ENCODE results near the gene HES3. TPM values are rescaled to one million over a fixed set of nuclear protein-coding genes. Genes with fewer than 3 reads are reported as not detected.

Gene HES3
- polyA plus RNA-seq, 1 of the 3 experiments (the other 2 are of a cell fraction), result not detected

DNA sequence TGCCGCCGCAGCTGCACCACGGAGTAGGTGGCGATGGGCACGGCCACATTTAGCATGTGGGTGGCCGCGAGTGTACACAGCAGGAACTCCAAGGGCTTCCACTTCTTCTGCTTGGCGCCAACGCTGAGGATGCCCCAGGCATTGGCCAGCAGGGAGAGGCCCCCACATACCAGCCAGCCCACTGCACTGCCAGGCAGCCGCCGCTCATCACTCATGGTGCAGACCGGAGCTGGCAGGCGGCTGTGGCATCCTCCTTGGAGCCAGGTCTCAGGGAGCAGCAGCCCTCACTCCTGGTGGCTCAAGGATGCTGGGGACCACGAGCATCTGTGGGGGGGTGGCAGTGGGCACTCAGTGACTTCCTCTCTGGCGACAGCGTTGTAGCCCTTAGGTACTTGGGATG lies 10.7 kb downstream of the HES3 start:
- Histone ChIP-seq H3K4me1 (ENCODE audit: control insufficient read depth in 1 of 2, insufficient read depth in 2 of 2, low read depth in 1 of 2, low read length in 1 of 2) (peaks cover 0 to 3% of the 10 kb centered on the region in 2 experiments; a peak in 1 of 4 replicates), H2AFZ (ENCODE audit: low read depth) (no peak overlapping the region), H3K9me3 (no peaks in the 10 kb centered on the region), H3K27ac (ENCODE audit: low read depth in 2 of 2, low read length in 1 of 2) (no peak overlapping the region), H3K79me2 (ENCODE audit: insufficient read depth) (no peaks in the 10 kb centered on the region), H3K27me3 (ENCODE audit: insufficient read depth) (no peaks in the 10 kb centered on the region), H4K20me1 (ENCODE audit: insufficient read depth) (no peaks in the 10 kb centered on the region), H3K36me3 (replicated peaks in 1 of 2; ENCODE audit: control insufficient read depth in 1 of 2, insufficient read depth in 2 of 2, low read length in 1 of 2) (no peaks in the 10 kb centered on the region), H3K4me3 (ENCODE audit: low read depth in 2 of 2, low read length in 1 of 2) (no peak overlapping the region), H3K9me2 (no peaks in the 10 kb centered on the region), H3K4me2 (no peak overlapping the region), H3K9ac (no peak overlapping the region), H3F3A (replicated peaks; ENCODE audit: insufficient read depth) (no peaks in the 10 kb centered on the region)
- no peak for DNase-seq
- TF ChIP-seq JUND (IDR thresholded peaks at IDR 0.05), result no peak
- TF ChIP-seq, protein P1, sequence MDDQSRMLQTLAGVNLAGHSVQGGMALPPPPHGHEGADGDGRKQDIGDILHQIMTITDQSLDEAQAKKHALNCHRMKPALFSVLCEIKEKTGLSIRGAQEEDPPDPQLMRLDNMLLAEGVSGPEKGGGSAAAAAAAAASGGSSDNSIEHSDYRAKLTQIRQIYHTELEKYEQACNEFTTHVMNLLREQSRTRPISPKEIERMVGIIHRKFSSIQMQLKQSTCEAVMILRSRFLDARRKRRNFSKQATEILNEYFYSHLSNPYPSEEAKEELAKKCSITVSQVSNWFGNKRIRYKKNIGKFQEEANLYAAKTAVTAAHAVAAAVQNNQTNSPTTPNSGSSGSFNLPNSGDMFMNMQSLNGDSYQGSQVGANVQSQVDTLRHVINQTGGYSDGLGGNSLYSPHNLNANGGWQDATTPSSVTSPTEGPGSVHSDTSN (IDR thresholded peaks at IDR 0.05), result no peak
- TF ChIP-seq RCOR1 (IDR thresholded peaks at IDR 0.05; ENCODE audit: low read length), result no peak
- no peak for TF ChIP-seq FOSL2 (IDR thresholded peaks at IDR 0.05; ENCODE audit: borderline replicate concordance, low read depth)
- TF ChIP-seq, protein P2, sequence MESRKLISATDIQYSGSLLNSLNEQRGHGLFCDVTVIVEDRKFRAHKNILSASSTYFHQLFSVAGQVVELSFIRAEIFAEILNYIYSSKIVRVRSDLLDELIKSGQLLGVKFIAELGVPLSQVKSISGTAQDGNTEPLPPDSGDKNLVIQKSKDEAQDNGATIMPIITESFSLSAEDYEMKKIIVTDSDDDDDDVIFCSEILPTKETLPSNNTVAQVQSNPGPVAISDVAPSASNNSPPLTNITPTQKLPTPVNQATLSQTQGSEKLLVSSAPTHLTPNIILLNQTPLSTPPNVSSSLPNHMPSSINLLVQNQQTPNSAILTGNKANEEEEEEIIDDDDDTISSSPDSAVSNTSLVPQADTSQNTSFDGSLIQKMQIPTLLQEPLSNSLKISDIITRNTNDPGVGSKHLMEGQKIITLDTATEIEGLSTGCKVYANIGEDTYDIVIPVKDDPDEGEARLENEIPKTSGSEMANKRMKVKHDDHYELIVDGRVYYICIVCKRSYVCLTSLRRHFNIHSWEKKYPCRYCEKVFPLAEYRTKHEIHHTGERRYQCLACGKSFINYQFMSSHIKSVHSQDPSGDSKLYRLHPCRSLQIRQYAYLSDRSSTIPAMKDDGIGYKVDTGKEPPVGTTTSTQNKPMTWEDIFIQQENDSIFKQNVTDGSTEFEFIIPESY (IDR thresholded peaks at IDR 0.05; ENCODE audit: borderline replicate concordance, low read depth), result no peak
- TF ChIP-seq, protein P3, sequence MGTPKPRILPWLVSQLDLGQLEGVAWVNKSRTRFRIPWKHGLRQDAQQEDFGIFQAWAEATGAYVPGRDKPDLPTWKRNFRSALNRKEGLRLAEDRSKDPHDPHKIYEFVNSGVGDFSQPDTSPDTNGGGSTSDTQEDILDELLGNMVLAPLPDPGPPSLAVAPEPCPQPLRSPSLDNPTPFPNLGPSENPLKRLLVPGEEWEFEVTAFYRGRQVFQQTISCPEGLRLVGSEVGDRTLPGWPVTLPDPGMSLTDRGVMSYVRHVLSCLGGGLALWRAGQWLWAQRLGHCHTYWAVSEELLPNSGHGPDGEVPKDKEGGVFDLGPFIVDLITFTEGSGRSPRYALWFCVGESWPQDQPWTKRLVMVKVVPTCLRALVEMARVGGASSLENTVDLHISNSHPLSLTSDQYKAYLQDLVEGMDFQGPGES (IDR thresholded peaks at IDR 0.05; ENCODE audit: low read depth, low read length), result no peak
- TF ChIP-seq RFX5 (IDR thresholded peaks at IDR 0.05; ENCODE audit: low read length), result no peak
- TF ChIP-seq, protein P4, sequence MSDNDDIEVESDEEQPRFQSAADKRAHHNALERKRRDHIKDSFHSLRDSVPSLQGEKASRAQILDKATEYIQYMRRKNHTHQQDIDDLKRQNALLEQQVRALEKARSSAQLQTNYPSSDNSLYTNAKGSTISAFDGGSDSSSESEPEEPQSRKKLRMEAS (IDR thresholded peaks at IDR 0.05; ENCODE audit: low read depth), result no peak
- TF ChIP-seq RAD21 (IDR thresholded peaks at IDR 0.05; ENCODE audit: low read length), result no peak
- no peak for TF ChIP-seq EP300 (IDR thresholded peaks at IDR 0.05; ENCODE audit: borderline replicate concordance in 1 of 2, low read depth in 1 of 2, low read length in 1 of 2)
- TF ChIP-seq FOXJ3 (CRISPR knock-in tag; IDR thresholded peaks at IDR 0.05), result no peak
- no peak for TF ChIP-seq SIN3A (IDR thresholded peaks at IDR 0.05; ENCODE audit: borderline replicate concordance, low read depth, low read length)
- TF ChIP-seq GABPA (IDR thresholded peaks at IDR 0.05; ENCODE audit: low read depth), result no peak
- TF ChIP-seq, protein P5, sequence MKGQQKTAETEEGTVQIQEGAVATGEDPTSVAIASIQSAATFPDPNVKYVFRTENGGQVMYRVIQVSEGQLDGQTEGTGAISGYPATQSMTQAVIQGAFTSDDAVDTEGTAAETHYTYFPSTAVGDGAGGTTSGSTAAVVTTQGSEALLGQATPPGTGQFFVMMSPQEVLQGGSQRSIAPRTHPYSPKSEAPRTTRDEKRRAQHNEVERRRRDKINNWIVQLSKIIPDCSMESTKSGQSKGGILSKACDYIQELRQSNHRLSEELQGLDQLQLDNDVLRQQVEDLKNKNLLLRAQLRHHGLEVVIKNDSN (IDR thresholded peaks at IDR 0.05; ENCODE audit: borderline replicate concordance, low read depth), result no peak
- no peak for TF ChIP-seq RXRA (IDR thresholded peaks at IDR 0.05; ENCODE audit: borderline replicate concordance, low read depth)
- TF ChIP-seq ELF1 (IDR thresholded peaks at IDR 0.05), result no peak
- no peak for TF ChIP-seq MEF2A (IDR thresholded peaks at IDR 0.05; ENCODE audit: borderline replicate concordance, low read depth)
- WGBS (ENCODE audit: low lambda C conversion rate), result 89% methylated on average over 5 of the region's 16 CpGs
- ChIA-PET POLR2A (no interaction called here), CTCF (interaction anchor here (5.8 kb wide), 1 partner anchor 8 kb away, joined by 68 read pairs; no protein-coding TSS in a partner anchor)
